Keratinocyte (primary cell): ENCODE measurements around the gene GPRC5A.

ENCODE experiments used
- CTCF ChIP-seq, 3 experiments: IDR thresholded peaks in 1 of 3; conservative IDR thresholded peaks in 1 of 3; optimal IDR thresholded peaks in 1 of 3; 2 replicates in 2 of 3; 3 replicates in 1 of 3; pipeline versions ENCODE3 to v1.5.1; 2011; ENCODE audit warnings: low read length in 3 of 3, mild to moderate bottlenecking in 3 of 3, moderate library complexity in 2 of 3, control low read depth in 1 of 3, inconsistent platforms in 1 of 3; ENCODE audit not compliant: insufficient read depth in 2 of 3; ENCODE audit errors: extremely low read depth in 1 of 3
- EZH2 ChIP-seq: IDR thresholded peaks from one replicate; pipeline ENCODE4 v1.6.1; 2012; ENCODE audit warnings: inconsistent platforms, mild to moderate bottlenecking, low read length, moderate library complexity

GRCh38 chr12:12907552-12907951 lies 16.2 kb downstream of the GPRC5A start:
- TF ChIP-seq CTCF (optimal IDR thresholded peaks at IDR 0.05 in 1 of 3, IDR thresholded peaks at IDR 0.05 in 1 of 3, conservative IDR thresholded peaks at IDR 0.05 in 1 of 3; ENCODE audit: extremely low read depth in 1 of 3, insufficient read depth in 2 of 3, low read length in 3 of 3) (no peak), EZH2 (no peak)
